ENCODE measurements around the gene ZNF358. TPM values are rescaled to one million over a fixed set of nuclear protein-coding genes. Genes with fewer than 3 reads are reported as not detected.
A peak's percentile ranks its signal among the peaks of the same experiment; 100 is the strongest.

ZNF358 gene
- total RNA-seq, 4 donors from 2014 or later = 30.4 to 42.8 (median 36.9) TPM

DNA sequence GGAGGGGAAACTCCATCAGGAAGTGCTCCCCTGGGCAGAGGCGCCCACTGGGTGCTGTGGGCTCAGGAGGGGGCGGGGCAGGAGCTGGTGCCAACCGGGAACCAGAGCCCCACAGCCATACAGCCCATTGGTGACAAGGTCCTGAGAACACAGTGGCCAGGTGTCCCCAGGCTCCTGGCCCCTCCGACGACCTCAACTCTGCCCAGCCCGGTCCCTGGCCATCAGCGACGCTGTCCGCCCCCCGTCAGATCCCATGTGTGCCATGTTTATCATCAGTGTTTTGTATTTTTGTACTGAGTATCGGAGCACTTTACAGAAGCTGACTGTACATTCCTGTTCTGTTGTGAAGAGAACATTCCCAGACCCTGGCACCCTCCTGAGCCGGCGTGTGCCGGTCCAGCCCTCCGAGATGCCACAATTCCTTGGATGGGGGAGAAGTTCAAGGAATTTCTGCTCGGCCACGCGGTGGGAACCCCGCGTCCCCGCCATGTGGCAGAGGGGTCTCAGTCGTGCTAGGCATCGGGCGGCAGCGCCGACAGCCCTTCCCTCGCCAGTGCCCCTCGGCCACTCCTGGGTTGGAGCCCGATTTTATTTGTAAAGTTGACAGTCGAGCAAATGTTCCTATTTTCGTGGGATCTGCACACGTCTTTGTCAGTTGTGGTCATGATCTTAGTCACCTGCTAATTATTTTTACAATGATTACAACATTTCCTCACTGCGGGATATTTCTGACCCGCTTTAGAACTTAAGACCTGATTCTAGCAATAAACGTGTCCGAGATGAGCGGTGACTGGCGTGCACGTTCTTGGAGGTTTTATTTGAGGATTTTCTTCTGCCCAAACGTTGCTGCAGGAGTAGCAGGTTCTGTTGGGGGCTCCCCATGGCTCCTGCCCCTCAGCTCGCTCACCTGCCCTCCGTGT lies 43.9 kb upstream of the ZNF358 start:
- TF ChIP-seq, protein P1, sequence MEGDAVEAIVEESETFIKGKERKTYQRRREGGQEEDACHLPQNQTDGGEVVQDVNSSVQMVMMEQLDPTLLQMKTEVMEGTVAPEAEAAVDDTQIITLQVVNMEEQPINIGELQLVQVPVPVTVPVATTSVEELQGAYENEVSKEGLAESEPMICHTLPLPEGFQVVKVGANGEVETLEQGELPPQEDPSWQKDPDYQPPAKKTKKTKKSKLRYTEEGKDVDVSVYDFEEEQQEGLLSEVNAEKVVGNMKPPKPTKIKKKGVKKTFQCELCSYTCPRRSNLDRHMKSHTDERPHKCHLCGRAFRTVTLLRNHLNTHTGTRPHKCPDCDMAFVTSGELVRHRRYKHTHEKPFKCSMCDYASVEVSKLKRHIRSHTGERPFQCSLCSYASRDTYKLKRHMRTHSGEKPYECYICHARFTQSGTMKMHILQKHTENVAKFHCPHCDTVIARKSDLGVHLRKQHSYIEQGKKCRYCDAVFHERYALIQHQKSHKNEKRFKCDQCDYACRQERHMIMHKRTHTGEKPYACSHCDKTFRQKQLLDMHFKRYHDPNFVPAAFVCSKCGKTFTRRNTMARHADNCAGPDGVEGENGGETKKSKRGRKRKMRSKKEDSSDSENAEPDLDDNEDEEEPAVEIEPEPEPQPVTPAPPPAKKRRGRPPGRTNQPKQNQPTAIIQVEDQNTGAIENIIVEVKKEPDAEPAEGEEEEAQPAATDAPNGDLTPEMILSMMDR (IDR thresholded peaks at IDR 0.05) = no peak
- WGBS, 2 donors = 87 to 91% methylated on average over 41 to 42 of the region's 42 CpGs
- peak in 1 of 2 donors; percentile 83 for DNase-seq (ENCODE audit: low spot score in 2 of 2)
- intact Hi-C loops (cut with DNase I; ENCODE audit: low total_unique reads) = no loop called here
- H3K4me3 ChIP-seq (ENCODE audit: low read depth, poor library complexity, severe bottlenecking) = no peak overlapping the region

DNA sequence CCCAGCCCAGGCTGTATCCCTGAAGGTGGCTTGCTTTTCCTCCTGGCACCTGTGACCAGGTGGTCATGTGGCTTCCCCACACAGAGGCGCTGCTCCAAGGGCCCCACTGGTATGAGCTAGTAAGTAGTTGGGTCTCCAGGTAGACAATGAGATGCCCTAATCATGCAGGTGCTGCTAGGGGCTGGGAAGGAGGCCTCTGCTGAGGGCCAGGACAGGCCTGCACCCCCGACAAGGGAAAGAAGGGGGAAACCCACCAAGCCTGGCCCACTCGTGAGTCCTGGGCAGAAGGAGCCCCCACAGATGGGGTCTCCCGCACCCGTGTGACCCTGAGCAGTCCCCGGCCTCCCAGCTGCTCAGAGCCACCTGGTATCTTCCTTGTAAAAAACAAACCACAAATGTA lies 40.2 kb upstream of the ZNF358 start:
- intact Hi-C loops (cut with DNase I; ENCODE audit: low total_unique reads) = no loop called here
- WGBS, 2 donors = 88 to 91% methylated on average over 6 of the region's 6 CpGs
- TF ChIP-seq, protein P1 (IDR thresholded peaks at IDR 0.05) = no peak
- TF ChIP-seq POLR2A (IDR thresholded peaks at IDR 0.05) = no peak
- DNase-seq (ENCODE audit: low spot score in 2 of 2) = no peak
- H3K4me3 ChIP-seq (ENCODE audit: low read depth, poor library complexity, severe bottlenecking) = no peak overlapping the region

DNA sequence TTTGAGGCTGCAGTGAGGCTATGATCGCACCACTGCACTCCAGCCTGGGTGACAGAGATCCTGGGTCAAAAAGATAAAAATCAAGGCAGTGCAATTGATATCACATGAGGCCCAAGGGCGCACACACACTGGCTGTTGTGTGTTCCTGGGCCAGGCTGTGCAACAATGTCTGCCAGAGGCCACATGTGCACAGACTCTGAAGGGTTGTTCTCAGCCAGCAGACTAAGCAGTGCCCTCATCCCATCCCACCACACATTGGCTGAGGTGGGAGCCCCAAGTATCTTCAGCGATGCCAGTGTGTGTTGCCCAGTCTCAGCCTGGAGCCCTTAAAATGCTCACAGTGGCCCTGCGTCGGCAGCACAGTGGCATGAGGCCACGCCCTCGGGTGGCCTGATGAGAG lies 39.7 kb upstream of the ZNF358 start:
- DNase-seq (ENCODE audit: low spot score in 2 of 2) = no peak
- TF ChIP-seq, protein P1 (IDR thresholded peaks at IDR 0.05) = no peak
- no peak for TF ChIP-seq POLR2A (IDR thresholded peaks at IDR 0.05)
- intact Hi-C loops (cut with DNase I; ENCODE audit: low total_unique reads) = no loop called here
- 62 to 75% methylated on average over 7 of the region's 7 CpGs for WGBS, 2 donors
- no peak overlapping the region for H3K4me3 ChIP-seq (ENCODE audit: low read depth, poor library complexity, severe bottlenecking)

DNA sequence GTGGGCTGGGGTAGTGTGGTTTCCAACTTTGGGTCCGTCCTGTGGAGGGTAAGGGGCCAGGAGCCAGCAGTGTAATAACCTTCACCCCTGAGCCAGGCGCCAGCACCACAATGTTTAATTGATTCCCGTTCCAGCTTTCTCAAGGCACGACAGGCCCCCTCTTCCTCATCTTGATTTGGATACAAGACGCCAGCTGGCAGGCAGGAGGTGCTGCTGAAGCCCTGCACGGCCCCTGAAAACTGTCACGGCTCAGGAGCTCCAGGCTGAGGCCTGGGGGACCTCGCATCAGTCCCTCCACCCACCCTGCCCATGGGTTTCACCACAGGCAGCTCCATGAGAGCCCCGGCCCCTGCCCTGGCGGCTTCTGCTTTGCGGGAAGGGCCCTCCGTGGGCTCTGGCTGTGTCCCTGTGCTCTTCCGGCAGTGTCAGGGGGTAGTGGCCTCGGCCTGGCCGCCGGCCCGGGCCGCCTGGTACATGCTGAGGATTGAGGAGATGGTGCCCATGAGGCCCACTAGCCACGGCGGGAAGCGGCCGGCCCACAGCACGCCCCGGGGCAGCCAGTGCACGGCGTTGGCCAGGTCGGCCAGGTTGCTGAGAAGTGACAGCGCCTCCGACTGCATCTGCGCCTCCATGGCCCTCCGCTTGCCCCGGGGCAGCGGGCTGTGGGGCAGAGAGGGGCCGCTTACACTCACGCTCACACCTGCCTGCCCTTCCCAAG lies 39.0 kb upstream of the ZNF358 start:
- TF ChIP-seq, protein P1 (IDR thresholded peaks at IDR 0.05) = no peak
- DNase-seq (ENCODE audit: low spot score in 2 of 2) = no peak
- 71 to 74% methylated on average over 24 to 25 of the region's 35 CpGs for WGBS, 2 donors
- intact Hi-C loops (cut with DNase I; ENCODE audit: low total_unique reads) = no loop called here
- H3K4me3 ChIP-seq (ENCODE audit: low read depth, poor library complexity, severe bottlenecking) = no peak overlapping the region

DNA sequence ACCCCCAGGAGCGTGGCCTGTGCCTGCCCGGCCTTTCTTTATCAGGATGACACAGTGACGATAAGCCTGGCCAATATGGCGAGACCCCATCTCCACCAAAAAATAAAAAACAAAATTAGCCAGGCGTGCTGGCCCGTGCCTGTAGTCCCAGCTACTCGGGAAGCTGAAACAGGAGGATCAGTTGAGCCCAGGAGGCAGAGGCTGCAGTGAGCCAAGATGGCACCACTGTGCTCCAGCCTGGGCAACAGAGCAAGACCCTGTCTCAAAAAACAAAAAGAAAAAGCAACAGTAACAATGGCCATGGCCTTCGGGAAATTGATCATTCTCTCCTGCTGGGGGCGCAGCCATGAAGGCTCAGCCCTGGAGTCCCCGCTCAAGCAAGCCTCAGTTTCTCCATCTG lies 38.1 kb upstream of the ZNF358 start:
- DNase-seq (ENCODE audit: low spot score in 2 of 2) = no peak
- 83 to 86% methylated on average over 10 of the region's 10 CpGs for WGBS, 2 donors
- intact Hi-C loops (cut with DNase I; ENCODE audit: low total_unique reads) = no loop called here
- TF ChIP-seq, protein P1 (IDR thresholded peaks at IDR 0.05) = no peak
- no peak for TF ChIP-seq POLR2A (IDR thresholded peaks at IDR 0.05)
- no peak overlapping the region for H3K4me3 ChIP-seq (ENCODE audit: low read depth, poor library complexity, severe bottlenecking)

Data from lower leg skin (tissue), 4 donors.